MM.1S (cell line): Measurements from ENCODE around the gene RPL32.

Source experiments
- EZH2 ChIP-seq: fragments of 300-600 bp; sonication (generic); optimal IDR thresholded peaks from 2 replicates; pipeline ENCODE3; 2017; ENCODE audit warnings: low read depth, mild to moderate bottlenecking, antibody characterized with exemption, low read length, mixed read lengths
- TF ChIP-seq, protein P1 (sequence below): fragments of 300-600 bp; sonication (generic); IDR thresholded peaks from 2 replicates; pipeline ENCODE4 v1.5.1; 2016; ENCODE audit warnings: antibody characterized with exemption, low read length, mixed read lengths

DNA sequence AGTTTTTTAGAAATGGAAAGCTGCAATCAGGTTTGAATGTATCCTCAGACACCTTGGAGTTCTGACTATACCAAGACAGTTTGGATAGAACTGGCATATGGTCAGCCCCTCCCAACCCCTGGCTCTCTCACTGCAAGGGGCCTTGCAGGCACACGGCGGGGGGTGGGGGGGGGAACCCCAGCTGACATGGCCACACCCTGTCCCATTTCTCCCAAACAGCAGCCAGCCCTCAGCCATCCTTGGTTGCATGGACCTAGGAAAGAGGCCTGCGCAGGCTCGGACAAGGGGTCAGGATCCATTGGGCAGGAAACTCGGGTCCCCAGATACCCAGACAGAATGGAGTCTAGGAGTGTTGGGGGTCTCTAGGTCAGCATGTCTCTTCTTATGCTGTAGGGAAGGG is 30.4 kb downstream of the RPL32 start:
- TF ChIP-seq, protein P1, sequence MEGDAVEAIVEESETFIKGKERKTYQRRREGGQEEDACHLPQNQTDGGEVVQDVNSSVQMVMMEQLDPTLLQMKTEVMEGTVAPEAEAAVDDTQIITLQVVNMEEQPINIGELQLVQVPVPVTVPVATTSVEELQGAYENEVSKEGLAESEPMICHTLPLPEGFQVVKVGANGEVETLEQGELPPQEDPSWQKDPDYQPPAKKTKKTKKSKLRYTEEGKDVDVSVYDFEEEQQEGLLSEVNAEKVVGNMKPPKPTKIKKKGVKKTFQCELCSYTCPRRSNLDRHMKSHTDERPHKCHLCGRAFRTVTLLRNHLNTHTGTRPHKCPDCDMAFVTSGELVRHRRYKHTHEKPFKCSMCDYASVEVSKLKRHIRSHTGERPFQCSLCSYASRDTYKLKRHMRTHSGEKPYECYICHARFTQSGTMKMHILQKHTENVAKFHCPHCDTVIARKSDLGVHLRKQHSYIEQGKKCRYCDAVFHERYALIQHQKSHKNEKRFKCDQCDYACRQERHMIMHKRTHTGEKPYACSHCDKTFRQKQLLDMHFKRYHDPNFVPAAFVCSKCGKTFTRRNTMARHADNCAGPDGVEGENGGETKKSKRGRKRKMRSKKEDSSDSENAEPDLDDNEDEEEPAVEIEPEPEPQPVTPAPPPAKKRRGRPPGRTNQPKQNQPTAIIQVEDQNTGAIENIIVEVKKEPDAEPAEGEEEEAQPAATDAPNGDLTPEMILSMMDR = no peak
- no peak for TF ChIP-seq EZH2
